ENCODE measurements around the gene WDR37. TPM values are rescaled to one million over a fixed set of nuclear protein-coding genes. Genes with fewer than 3 reads are reported as not detected.

The WDR37 gene
- total and polyA plus RNA-seq, 9 of the 15 experiments (the other 6 are each of a cell fraction or from before 2014, with no cell fraction given): 2.3 to 11.6 (median 6.7) TPM

DNA sequence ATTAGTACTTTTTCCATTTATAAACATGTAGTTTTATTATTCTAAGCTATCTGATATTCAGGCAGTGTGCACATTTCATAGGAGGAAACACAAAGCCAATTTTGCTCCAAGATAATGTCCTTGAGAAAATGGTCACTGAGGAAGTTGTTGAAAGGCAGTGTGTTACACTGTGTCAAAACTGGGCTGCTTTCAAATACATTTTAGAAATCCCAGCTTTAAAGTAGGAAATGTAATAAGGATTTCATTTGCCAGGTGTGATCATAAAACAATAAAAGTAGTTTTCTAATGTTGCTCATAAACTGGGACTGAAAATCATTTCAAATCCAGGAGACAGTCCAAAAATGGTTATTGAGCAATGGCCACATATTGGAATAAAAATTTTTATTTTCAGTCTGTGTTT lies 80.1 kb downstream of the WDR37 start:
- H3K9me1 ChIP-seq (ENCODE audit: control insufficient read depth, insufficient read depth, low read length): no peaks in the 10 kb centered on the region
- TF ChIP-seq, protein P1, sequence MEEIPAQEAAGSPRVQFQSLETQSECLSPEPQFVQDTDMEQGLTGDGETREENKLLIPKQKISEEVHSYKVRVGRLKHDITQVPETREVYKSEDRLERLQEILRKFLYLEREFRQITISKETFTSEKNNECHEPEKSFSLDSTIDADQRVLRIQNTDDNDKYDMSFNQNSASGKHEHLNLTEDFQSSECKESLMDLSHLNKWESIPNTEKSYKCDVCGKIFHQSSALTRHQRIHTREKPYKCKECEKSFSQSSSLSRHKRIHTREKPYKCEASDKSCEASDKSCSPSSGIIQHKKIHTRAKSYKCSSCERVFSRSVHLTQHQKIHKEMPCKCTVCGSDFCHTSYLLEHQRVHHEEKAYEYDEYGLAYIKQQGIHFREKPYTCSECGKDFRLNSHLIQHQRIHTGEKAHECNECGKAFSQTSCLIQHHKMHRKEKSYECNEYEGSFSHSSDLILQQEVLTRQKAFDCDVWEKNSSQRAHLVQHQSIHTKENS (CRISPR knock-in tag; IDR thresholded peaks at IDR 0.05): no peak
- TF ChIP-seq ZNF699 (CRISPR knock-in tag; IDR thresholded peaks at IDR 0.05; ENCODE audit: insufficient replicate concordance) (no peak), TAL1 (IDR thresholded peaks at IDR 0.05) (no peak), RAD51 (IDR thresholded peaks at IDR 0.05; ENCODE audit: borderline replicate concordance, low read depth) (no peak), BRD9 (IDR thresholded peaks at IDR 0.05; ENCODE audit: low read depth, partially characterized antibody) (no peak), NCOA6 (IDR thresholded peaks at IDR 0.05) (no peak), MYC (IDR thresholded peaks at IDR 0.05; ENCODE audit: low read depth, low read length) (no peak), MYC (CRISPR knock-in tag; IDR thresholded peaks at IDR 0.05; ENCODE audit: borderline replicate concordance, low read depth) (no peak), CBX3 (IDR thresholded peaks at IDR 0.05; ENCODE audit: borderline replicate concordance in 1 of 2, low read length in 2 of 2) (no peak)
- TF ChIP-seq, protein P2, sequence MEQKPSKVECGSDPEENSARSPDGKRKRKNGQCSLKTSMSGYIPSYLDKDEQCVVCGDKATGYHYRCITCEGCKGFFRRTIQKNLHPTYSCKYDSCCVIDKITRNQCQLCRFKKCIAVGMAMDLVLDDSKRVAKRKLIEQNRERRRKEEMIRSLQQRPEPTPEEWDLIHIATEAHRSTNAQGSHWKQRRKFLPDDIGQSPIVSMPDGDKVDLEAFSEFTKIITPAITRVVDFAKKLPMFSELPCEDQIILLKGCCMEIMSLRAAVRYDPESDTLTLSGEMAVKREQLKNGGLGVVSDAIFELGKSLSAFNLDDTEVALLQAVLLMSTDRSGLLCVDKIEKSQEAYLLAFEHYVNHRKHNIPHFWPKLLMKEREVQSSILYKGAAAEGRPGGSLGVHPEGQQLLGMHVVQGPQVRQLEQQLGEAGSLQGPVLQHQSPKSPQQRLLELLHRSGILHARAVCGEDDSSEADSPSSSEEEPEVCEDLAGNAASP (IDR thresholded peaks at IDR 0.05): no peak
- H3K27me3 ChIP-seq (ENCODE audit: control insufficient read depth in 2 of 2, insufficient read depth in 2 of 2, low read length in 2 of 2): no peaks in the 10 kb centered on the region; a peak in 1 of 5 replicates
- in situ Hi-C loops (cut with MboI): no loop called here
- FAIRE-seq: no peak
- no peak for DNase-seq (ENCODE audit: extremely low read depth in 1 of 4, low spot score in 3 of 4)
- H2AFZ ChIP-seq (ENCODE audit: low read depth, low read length): no peak overlapping the region
- H3K4me3 ChIP-seq: no peak overlapping the region
- H3K4me2 ChIP-seq (ENCODE audit: insufficient read depth, low read length): no peak overlapping the region
- CTCF ChIA-PET (ENCODE audit: low intra/inter-chr PET ratio): no interaction called here
- H4K20me1 ChIP-seq (replicated peaks; ENCODE audit: control insufficient read depth, insufficient read depth, low read length): no peaks in the 10 kb centered on the region
- no peaks in the 10 kb centered on the region for H3K79me2 ChIP-seq (ENCODE audit: control insufficient read depth, insufficient read depth, low read length)
- no TSS peak for BruUV-seq (replicated peaks)
- peaks cover under 1% of the 10 kb centered on the region; the same call in 2 of the 3 replicates for H3K36me3 ChIP-seq (ENCODE audit: control insufficient read depth, insufficient read depth, low read length)
- H3K27ac ChIP-seq (ENCODE audit: extremely low read depth, low read depth, low read length): no peak overlapping the region
- H3K9ac ChIP-seq (ENCODE audit: insufficient read depth in 1 of 2, low read depth in 2 of 2, low read length in 2 of 2): no peak overlapping the region
- H3K4me1 ChIP-seq (replicated peaks in 1 of 2; ENCODE audit: control insufficient read depth in 2 of 2, insufficient read depth in 2 of 2, low read length in 2 of 2): peaks cover 0 to 5% of the 10 kb centered on the region in 2 experiments; a peak in 1 of 5 replicates
- no peak for ATAC-seq
- POLR2A ChIA-PET: interaction anchor here (0.7 kb wide), 1 partner anchor 56 kb away, joined by 3 read pairs; no protein-coding TSS in a partner anchor
- H3K9me3 ChIP-seq (replicated peaks; ENCODE audit: control insufficient read depth, insufficient read depth, low read depth, low read length): no peaks in the 10 kb centered on the region; the same call in 1 of the 2 replicates
- intact Hi-C loops (cut with micrococcal nuclease): no loop called here

Measured in K562 (cell line).